Suprapubic skin (tissue), 4 donors: ENCODE results near the gene DDOST. TPM values are rescaled to one million over a fixed set of nuclear protein-coding genes. Genes with fewer than 3 reads are reported as not detected.
A peak's percentile ranks its signal among the peaks of the same experiment; 100 is the strongest.

Experiments used
- DNase-seq, 2 donors: peaks; one replicate each; pipeline ENCODE4 v3.0.0-alpha.2; 2019; ENCODE audit warnings: low spot score in 2 of 2
- H3K27ac ChIP-seq: fragments of 200-600 bp; sonication (generic); one replicate; pipeline ENCODE4 v1.5.1; 2019
- H3K27me3 ChIP-seq: fragments of 200-600 bp; sonication (generic); one replicate; pipeline ENCODE4 v1.5.1; 2019
- H3K36me3 ChIP-seq: fragments of 200-600 bp; sonication (generic); one replicate; pipeline ENCODE4 v1.5.1; 2019
- H3K4me1 ChIP-seq: fragments of 200-600 bp; sonication (generic); one replicate; pipeline ENCODE4 v1.5.1; 2019
- H3K4me3 ChIP-seq: fragments of 200-600 bp; sonication (generic); one replicate; pipeline ENCODE4 v1.5.1; 2019; ENCODE audit warnings: mild to moderate bottlenecking
- H3K9me3 ChIP-seq: fragments of 200-600 bp; sonication (generic); one replicate; pipeline ENCODE4 v1.5.1; 2019
- CTCF ChIP-seq, 2 donors: fragments of 200-600 bp in 1 of 2; fragments of 450-650 bp in 1 of 2; sonication (generic) in 1 of 2; IDR thresholded peaks; one replicate each; pipeline ENCODE4 v1.5.1; 2016 to 2019; ENCODE audit warnings: antibody characterized with exemption in 2 of 2, mild to moderate bottlenecking in 1 of 2, moderate library complexity in 1 of 2
- EP300 ChIP-seq: sonication (generic); formaldehyde crosslinking; IDR thresholded peaks from one replicate; pipeline ENCODE4 v1.6.1; 2017; ENCODE audit warnings: antibody characterized with exemption
- POLR2A ChIP-seq, 2 donors: fragments of 450-650 bp; IDR thresholded peaks; one replicate each; pipeline ENCODE4 v1.6.1; 2017; ENCODE audit warnings: antibody characterized with exemption in 2 of 2, mild to moderate bottlenecking in 2 of 2, moderate library complexity in 2 of 2
- POLR2AphosphoS5 ChIP-seq, 3 donors: sonication (generic); formaldehyde crosslinking; IDR thresholded peaks; one replicate each; pipeline ENCODE4 v1.6.1; 2017; ENCODE audit warnings: antibody characterized with exemption in 3 of 3
- WGBS: methylation state at CpG from one replicate; pipeline ENCODE4 v1.1.5; 2018; 5-methylcytosine and 5-hydroxymethylcytosine counted together
- total RNA-seq, 4 donors: library from RNA; depleted of rRNA; stranded (reverse); fragments of >200 nt; gene quantifications; one replicate each; pipeline ENCODE4 v1.1.0, GENCODE V29; 2016

Gene DDOST
- total RNA-seq, 4 donors from 2014 or later = 75.9 to 143 (median 125) TPM

GRCh38 chr1:20684651-20685050, 23.5 kb upstream of the DDOST start:
- no peak for DNase-seq
- 84% methylated on average over 14 of the region's 14 CpGs for WGBS
- peak overlapping the region; percentile 35 for H3K4me3 ChIP-seq
- H3K27ac ChIP-seq = peak overlapping the region; percentile 44
- H3K9me3 ChIP-seq = no peaks in the 10 kb centered on the region
- H3K36me3 ChIP-seq = no peaks in the 10 kb centered on the region
- no peak for TF ChIP-seq EP300
- TF ChIP-seq POLR2AphosphoS5 (IDR thresholded peaks at IDR 0.05) = no peak
- no peak for TF ChIP-seq CTCF (IDR thresholded peaks at IDR 0.05)
- no peak for TF ChIP-seq POLR2A (IDR thresholded peaks at IDR 0.05)
- no peaks in the 10 kb centered on the region for H3K27me3 ChIP-seq
- peaks cover 7% of the 10 kb centered on the region for H3K4me1 ChIP-seq

GRCh38 chr1:20684050-20684620, 23.0 kb upstream of the DDOST start:
- Histone ChIP-seq H3K4me1 (peaks cover 7% of the 10 kb centered on the region), H3K4me3 (peak overlapping the region; percentile 35), H3K27ac (peak overlapping the region; percentile 44), H3K27me3 (no peaks in the 10 kb centered on the region), H3K36me3 (no peaks in the 10 kb centered on the region), H3K9me3 (no peaks in the 10 kb centered on the region)
- WGBS = 71% methylated on average over 10 of the region's 13 CpGs
- no peak for DNase-seq
- TF ChIP-seq POLR2A (IDR thresholded peaks at IDR 0.05) = no peak
- TF ChIP-seq POLR2AphosphoS5 (IDR thresholded peaks at IDR 0.05) = no peak

GRCh38 chr1:20683614-20684013, 22.4 kb upstream of the DDOST start:
- WGBS = 78% methylated on average over 10 of the region's 10 CpGs
- Histone ChIP-seq H3K36me3 (no peaks in the 10 kb centered on the region), H3K9me3 (no peaks in the 10 kb centered on the region), H3K27ac (no peak overlapping the region), H3K4me1 (peaks cover 7% of the 10 kb centered on the region), H3K27me3 (no peaks in the 10 kb centered on the region), H3K4me3 (no peak overlapping the region)
- no peak for DNase-seq
- TF ChIP-seq POLR2AphosphoS5 (IDR thresholded peaks at IDR 0.05) (no peak), POLR2A (IDR thresholded peaks at IDR 0.05) (no peak), CTCF (IDR thresholded peaks at IDR 0.05) (no peak), EP300 (no peak)

GRCh38 chr1:20682571-20683236, 21.5 kb upstream of the DDOST start:
- no peak for DNase-seq
- Histone ChIP-seq H3K9me3 (no peaks in the 10 kb centered on the region), H3K36me3 (no peaks in the 10 kb centered on the region), H3K27ac (no peak overlapping the region), H3K27me3 (no peaks in the 10 kb centered on the region), H3K4me3 (no peak overlapping the region), H3K4me1 (peaks cover 7% of the 10 kb centered on the region)
- 86% methylated on average over 24 of the region's 24 CpGs for WGBS
- TF ChIP-seq EP300 (no peak), CTCF (IDR thresholded peaks at IDR 0.05) (no peak), POLR2AphosphoS5 (IDR thresholded peaks at IDR 0.05) (no peak), POLR2A (IDR thresholded peaks at IDR 0.05) (no peak)

- Histone ChIP-seq H3K27ac (no peak overlapping the region), H3K4me3 (no peak overlapping the region)
Observed at GRCh38 chr1:20681999-20682398, 20.8 kb upstream of the DDOST start.

More at GRCh38 chr1:20681999-20682398, 20.8 kb upstream of the DDOST start:
- TF ChIP-seq POLR2A (IDR thresholded peaks at IDR 0.05) = no peak
- TF ChIP-seq EP300 = no peak
- no peak for TF ChIP-seq CTCF (IDR thresholded peaks at IDR 0.05)
- H3K4me1 ChIP-seq = peaks cover 7% of the 10 kb centered on the region
- no peaks in the 10 kb centered on the region for H3K36me3 ChIP-seq
- no peaks in the 10 kb centered on the region for H3K9me3 ChIP-seq
- no peak for DNase-seq
- no peaks in the 10 kb centered on the region for H3K27me3 ChIP-seq
- WGBS = 93% methylated on average over 9 of the region's 9 CpGs
